Vagina (tissue), 2 donors: Measurements from ENCODE around the gene ANKRD16.

Experiments used
- POLR2A ChIP-seq, 2 donors: fragments of 450-650 bp; IDR thresholded peaks; one replicate each; pipeline ENCODE4 v1.6.1; 2017; ENCODE audit warnings: antibody characterized with exemption in 2 of 2, mild to moderate bottlenecking in 2 of 2, moderate library complexity in 2 of 2
- POLR2AphosphoS5 ChIP-seq, 2 donors: sonication (generic); formaldehyde crosslinking; IDR thresholded peaks; one replicate each; pipeline ENCODE4 v1.9.0; 2017; ENCODE audit warnings: antibody characterized with exemption in 2 of 2, mild to moderate bottlenecking in 2 of 2, low read depth in 1 of 2; ENCODE audit not compliant: insufficient read depth in 1 of 2
- TF ChIP-seq, protein P1 (sequence below), 3 experiments: fragments of 450-650 bp in 2 of 3; fragments of 200-600 bp in 1 of 3; sonication (generic) in 1 of 3; IDR thresholded peaks; one replicate each; pipeline ENCODE4 v1.5.1; 2017 to 2019; ENCODE audit warnings: antibody characterized with exemption in 3 of 3, mild to moderate bottlenecking in 2 of 3, moderate library complexity in 2 of 3

DNA sequence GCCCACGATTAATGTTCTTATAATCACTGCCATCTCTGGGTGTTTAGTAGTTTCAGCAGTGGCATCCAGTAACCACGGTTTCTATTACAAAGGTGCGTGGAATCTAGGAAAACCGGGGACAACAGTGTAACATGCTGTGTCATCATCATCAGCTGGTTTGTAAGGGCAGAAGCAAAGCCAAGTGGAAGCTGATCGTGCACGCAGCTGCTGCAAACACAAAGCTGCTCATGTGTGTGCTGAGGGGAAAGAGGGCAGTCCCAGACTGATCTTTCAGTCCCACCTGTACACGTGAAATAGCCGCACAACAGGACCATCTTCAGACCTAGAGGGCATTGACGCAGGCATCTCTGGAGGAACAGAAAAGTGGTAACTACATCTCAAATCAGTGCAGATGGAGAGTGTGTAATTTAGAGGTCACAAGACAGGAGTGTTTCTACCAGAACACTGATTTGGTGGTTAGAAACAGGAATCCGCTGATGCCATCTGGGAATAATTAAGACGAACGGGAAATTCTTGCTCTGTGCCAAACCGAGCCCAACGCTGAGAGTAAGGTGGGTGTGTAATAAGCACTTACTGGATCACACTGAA, 13.4 kb downstream of the ANKRD16 start:
- TF ChIP-seq, protein P1, sequence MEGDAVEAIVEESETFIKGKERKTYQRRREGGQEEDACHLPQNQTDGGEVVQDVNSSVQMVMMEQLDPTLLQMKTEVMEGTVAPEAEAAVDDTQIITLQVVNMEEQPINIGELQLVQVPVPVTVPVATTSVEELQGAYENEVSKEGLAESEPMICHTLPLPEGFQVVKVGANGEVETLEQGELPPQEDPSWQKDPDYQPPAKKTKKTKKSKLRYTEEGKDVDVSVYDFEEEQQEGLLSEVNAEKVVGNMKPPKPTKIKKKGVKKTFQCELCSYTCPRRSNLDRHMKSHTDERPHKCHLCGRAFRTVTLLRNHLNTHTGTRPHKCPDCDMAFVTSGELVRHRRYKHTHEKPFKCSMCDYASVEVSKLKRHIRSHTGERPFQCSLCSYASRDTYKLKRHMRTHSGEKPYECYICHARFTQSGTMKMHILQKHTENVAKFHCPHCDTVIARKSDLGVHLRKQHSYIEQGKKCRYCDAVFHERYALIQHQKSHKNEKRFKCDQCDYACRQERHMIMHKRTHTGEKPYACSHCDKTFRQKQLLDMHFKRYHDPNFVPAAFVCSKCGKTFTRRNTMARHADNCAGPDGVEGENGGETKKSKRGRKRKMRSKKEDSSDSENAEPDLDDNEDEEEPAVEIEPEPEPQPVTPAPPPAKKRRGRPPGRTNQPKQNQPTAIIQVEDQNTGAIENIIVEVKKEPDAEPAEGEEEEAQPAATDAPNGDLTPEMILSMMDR (IDR thresholded peaks at IDR 0.05): no peak
- TF ChIP-seq POLR2AphosphoS5 (IDR thresholded peaks at IDR 0.05; ENCODE audit: insufficient read depth in 1 of 2, low read depth in 1 of 2) (no peak), POLR2A (IDR thresholded peaks at IDR 0.05) (no peak)
